ENCODE data around the gene PPP1R1B.

PPP1R1B gene

DNA sequence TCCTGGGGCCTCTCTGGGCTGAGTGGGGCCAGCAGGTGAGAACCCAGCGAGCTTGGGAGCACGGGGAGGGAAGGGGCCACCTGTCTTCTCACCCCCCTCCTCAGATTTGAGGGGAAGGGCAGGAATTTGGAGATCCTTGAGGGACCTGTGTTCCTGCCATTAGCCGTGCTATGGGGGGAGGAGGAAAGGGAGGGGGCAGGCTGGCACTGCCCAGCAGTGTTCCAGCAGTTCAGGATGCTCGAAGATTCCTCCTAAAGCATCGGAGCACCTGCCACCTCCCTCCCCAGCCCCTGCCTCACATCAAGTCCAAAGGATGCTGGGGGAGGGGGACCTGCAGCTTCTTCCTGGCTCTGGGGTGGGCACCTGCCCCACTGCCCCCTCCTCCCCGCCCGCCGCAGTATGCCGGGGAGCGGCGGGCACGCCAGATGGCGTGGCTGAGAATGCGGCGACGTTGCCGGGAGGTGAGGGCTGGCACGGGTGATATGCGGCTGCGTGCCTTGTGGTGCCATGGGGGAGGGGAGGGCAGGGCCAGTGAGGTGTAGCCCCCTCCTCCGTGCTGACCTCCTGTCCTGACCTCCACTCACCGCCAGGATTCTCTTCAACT lies 14.4 kb upstream of the PPP1R1B start:
- DNase-seq (ENCODE audit: extremely low spot score, insufficient read length, low read depth) (no peak), FAIRE-seq (no peak)

DNA sequence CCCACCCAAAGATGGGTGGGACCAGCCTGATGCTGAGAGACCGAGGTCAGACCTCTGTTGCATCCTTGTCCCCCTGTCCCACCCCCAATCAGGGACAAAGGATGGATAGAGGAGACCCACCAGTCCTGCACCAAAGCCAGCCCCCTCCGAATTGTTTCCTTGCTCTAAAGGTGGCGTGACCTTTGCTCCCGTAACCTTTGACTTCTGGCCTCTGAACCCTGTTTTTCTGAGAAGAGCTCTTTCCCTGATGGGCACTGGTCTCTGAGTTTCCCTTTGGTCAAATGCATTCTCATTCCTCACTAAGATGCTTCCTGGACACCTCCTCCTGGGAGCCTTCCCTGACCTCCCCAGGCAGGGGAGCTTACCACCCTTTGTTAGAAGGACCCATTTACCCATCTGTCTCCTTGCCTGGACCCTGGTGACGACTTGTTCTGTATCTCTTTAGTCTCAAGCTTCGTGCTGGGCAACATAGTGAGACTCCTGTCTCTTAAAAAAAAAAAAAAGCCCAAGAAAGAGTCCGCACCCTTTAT lies 13.8 kb upstream of the PPP1R1B start:
- no peak for FAIRE-seq
- DNase-seq (ENCODE audit: extremely low spot score, insufficient read length, low read depth): no peak

DNA sequence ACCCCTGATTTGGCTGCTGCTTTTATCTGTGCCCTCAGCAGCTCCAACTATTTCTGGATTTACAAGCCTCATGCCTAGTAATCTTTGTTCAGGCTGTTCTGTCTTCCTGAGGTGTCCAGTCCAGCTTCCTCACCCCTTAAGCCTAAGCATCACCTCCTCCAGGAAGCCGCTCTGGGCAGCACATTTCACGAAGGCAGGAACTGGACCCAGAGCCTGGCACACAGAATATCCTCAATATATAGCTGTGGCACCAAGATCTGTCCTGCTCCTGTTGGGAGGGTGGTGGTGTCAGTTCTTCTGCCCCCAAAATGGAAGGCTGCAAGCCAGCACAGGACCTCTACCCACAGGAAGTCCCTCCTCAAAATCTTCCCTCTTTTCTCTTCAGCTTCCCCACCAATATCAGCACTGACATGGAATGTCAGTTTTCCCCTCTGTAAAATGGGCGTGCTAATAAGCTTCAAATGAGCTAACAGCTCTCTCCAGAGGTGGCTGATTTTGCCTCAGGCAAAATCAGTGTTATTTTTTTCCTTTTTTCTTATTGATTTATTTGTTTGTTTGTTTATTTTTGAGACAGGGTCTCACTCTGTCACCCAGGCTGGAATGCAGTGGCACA lies 12.1 kb upstream of the PPP1R1B start:
- DNase-seq (ENCODE audit: extremely low spot score, insufficient read length, low read depth): no peak
- no peak for FAIRE-seq

DNA sequence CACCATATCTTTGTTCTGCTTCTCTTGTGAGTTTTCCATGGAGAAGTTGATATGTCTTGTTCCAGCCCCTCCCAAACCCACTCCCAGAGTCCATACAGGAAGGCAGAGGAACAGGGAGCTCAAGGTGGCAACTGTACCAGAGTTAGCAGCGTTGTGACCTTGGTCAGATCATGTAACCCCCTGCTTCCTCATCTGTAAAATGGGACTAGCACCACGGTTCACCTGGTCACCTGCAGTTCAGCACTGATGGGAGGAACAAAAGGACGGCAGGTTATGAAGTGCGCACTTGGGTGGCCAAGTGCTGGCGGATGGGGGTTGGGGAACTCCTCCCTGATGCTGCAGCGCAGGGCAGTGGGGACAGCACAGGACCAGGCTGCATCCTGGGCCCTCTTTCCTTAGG lies 11.3 kb upstream of the PPP1R1B start:
- DNase-seq (ENCODE audit: extremely low spot score, insufficient read length, low read depth): no peak
- FAIRE-seq: no peak

DNA sequence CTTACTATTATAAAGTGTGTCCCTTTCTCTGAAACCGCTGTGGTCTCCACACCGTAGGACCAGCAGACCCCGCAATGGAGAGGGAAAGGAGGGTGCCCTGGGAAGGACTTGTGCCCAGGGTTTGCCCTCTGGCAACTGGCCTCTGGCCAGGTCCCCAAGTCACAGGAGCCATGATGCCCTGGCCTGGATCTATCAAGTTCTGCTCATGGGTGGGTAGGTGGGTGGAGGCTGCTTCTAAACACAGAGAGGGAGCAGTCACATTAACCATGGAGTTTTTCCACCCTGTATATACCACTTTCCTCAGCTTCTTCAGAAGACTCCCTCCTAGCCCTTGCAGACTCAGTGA lies 9.7 kb upstream of the PPP1R1B start:
- FAIRE-seq (no peak), DNase-seq (ENCODE audit: extremely low spot score, insufficient read length, low read depth) (no peak)

DNA sequence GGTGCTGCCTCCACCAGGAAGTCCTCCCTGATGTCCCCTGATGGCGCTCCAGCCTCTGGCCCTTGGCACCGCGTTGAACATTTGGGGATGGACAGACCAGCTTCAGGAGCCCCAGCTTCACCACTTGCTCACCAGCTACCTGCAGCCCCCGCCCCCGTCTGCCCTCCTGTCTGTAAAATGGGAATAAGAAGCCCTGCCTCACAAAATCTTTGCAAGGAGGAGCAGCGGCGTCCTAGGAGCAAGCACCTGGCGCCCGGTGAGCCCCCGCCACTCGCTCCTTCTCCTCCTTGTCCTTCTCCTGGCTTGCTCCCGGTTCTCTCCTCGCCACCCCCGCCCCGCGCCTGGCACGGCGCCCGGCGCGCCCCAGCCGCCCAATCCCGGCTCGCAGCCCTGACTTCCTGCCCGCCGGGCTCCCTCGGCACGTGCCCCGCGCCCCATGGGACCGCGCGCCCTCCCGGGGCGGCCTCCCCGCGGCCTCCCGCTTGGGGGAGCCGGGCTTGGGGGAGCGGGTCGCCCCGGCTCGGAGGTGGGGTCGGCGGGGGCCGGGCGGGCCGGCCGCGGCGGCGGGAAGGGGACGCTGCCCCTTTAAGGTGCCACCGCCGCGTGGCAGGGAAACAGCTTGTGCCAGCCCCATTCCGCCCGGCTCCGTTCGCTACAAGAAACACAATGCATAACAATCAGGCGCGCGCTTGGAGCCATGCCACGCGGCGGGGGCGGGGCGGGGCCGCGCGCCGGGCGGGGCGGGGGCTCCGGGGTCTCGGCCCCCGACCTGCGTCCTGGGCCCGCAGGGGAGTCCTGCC lies 9.1 kb upstream of the PPP1R1B start:
- FAIRE-seq: no peak
- no peak for DNase-seq (ENCODE audit: extremely low spot score, insufficient read length, low read depth)

DNA sequence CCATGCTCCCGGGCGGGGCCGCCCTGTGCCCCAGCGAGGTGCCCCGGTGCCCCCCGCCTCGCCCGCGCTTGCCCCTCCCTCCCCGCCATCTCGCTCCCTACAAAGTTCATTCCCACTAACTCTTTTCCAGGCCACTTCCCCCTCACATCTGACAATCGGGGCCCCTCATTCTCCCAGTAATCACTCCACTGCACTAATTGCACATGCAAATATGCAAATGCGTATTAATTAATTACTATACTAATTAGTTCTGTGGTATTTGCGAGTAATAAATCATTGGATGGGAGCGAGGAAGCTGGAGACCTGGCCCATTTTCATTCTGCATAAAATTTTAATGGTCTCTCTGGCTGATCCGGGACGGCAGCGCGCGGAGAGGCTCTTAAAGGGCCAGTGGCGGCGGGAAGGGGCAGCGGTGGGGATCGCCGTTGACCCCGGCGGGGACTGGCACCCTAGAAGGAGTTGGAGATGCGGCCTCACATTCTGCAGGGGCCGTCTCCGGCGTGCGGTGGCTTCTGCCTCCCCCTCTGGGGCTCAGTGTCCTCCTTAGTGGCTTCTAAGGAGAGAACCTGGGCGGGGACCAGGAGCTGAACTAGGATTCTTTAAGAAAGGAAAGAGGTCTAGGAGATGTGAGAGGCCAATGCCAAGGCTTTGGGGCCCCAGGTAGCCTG lies 8.4 kb upstream of the PPP1R1B start:
- DNase-seq (ENCODE audit: extremely low spot score, insufficient read length, low read depth): no peak
- FAIRE-seq: no peak

DNA sequence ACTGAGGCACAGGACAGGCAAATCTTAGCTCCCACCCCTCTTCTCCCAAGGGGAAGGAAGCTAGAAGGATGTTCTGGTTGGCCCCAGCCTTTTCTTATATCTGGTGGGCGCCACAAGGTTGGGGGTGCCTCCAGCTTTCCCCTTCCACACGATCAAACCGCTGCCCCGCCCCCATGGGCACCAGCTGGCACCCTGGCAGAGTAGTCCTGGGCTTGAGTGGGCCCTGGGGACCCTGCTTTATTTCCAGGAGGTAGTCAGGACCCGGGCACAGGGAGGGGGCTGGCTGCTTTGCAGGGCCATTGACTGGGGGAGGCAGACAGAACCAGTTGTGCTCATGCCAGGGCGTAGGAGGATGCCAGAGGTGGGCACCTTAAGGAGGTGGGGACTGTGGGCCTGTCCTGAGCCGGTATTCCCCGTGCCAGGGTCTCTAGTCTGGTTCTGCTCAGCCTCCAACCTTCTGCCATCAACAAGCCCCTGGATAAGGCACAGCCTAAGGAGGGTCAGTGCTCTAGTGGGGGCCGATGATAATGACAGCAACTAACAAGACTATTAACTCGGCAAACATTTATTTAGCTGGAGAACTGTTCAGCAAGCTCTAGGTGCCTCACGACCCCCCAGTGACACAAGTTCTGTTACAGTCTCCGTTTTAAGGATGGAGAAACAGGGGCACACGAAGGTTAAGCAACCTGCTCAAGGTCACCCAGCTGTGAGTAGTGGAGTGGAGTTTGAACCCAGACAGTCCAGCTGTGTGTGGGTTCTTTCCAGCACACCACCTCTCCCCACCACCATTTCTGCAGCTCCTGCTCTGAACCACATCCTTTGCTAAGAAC lies 7.6 kb upstream of the PPP1R1B start:
- no peak for DNase-seq (ENCODE audit: extremely low spot score, insufficient read length, low read depth)
- FAIRE-seq: no peak

DNA sequence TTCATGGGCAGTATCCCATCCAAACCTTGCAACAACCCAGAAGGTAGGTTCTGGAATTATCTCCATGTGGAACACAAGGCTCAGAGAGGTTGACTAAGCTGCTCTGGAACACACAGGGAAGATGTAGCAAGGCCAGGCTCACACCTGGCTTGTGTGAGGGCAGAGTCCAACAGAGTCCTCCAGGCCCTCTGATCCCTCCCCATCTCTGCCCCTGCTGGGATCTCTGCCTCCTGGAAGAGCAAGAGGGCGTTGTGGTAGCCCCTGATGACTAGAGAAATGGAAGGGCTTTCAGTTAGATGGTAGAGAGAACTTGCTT lies 7.0 kb upstream of the PPP1R1B start:
- DNase-seq (ENCODE audit: extremely low spot score, insufficient read length, low read depth): no peak
- no peak for FAIRE-seq

DNA sequence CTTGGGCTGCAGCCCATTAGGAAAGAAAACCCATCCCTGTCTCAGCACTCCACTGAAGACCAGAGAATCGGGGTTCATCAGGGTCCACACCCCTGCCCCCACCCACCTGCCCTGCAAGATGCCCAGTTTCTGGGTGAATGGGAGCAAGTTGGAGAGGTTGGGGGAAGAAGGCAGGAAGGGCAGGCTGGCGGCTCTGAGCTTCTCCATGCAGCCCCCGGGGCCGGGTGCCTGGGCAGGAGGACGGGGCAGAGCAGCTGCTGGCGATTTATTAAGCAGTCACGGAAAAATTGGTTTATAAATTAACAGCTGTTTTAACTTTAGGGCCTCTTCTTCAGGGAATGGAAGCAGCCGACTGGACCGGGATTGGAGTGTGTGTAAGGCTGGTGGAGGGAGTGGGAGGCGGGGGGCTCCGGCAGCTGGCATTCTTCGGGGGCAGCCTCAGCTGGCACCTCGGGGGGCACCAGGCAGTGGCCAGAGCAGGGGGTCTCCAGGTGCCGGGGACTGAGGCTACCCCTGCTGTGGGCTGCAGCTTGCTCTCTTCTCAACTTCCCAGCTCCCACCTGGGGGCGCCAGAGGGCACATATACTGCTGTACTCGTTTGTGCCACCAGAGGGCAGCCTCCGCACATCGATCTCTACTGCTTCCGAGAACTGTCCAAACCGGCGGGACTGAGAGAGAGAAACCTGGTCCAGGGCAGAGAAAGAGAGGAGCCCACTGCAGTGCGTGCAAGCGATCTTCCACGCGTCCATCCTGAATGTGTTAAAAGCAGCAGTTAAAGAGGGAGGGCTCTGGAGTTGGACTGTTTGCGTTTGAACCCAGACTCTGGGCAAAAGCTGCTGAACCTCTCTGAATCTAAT lies 5.0 kb upstream of the PPP1R1B start:
- FAIRE-seq: peak; percentile 97
- DNase-seq (ENCODE audit: extremely low spot score, insufficient read length, low read depth): peak; percentile 84

DNA sequence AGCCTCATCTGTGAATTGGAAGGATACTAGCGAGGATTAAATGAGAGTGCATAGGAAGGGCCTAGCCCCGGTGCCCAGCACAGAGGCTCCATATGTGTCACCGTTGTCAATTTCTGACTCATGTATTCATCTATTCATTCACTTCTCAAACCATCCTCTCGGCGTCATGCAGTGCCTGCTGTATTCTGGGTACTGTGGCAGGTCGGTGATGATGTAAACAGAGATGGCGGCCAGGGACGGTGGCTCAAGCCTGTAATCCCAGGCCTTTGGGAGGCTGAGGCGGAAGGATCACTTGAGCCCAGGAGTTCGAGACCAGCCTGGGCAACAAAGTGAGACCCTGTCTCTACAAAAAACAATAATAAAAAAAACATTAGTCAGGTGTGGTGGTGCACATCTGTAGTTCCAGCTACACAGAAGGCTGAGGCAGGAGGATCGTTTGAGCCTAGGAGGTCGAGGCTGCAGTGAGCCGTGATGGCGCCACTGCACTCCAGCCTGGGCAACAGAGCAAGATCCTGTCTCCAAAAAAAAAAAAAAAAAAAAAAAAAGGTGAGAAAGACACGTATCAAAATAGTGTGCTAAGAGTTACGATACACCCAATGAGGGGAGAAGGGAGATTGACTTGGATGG lies 4.3 kb upstream of the PPP1R1B start:
- no peak for FAIRE-seq

DNA sequence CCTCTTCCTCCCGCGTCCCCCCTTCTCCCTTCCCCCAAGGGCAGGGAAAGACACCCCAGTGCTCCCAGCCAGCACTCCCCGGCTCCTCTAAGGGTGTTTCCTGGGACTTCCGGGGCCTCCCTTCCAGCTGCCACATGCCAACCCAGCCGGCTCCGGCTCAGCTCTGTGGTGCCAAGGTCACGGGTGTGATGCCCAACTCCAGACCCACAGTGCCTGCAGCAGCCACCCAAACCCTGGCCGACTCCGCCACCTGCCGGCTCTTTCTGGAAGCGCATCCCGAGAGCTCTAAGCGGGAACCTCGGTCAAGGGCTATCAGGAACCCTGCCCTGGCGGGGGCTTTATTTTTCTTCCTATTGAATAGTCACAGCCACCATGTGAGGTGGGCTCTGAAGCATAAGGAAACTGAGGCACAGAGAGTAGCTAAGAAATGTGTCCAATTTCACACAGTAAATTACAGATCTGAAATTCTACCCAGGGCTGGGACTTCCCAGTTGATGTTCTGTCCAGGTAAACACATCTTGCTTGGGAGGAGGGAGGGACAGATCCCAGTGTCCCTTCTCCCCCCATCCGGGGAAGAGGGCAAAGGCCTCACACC lies 3.3 kb upstream of the PPP1R1B start:
- peak; percentile 95 for FAIRE-seq
- peak; percentile 53 for DNase-seq (ENCODE audit: extremely low spot score, insufficient read length, low read depth)

More for the DNA sequence above, 4.3 kb upstream of the PPP1R1B start:
- no peak for DNase-seq (ENCODE audit: extremely low spot score, insufficient read length, low read depth)

DNA sequence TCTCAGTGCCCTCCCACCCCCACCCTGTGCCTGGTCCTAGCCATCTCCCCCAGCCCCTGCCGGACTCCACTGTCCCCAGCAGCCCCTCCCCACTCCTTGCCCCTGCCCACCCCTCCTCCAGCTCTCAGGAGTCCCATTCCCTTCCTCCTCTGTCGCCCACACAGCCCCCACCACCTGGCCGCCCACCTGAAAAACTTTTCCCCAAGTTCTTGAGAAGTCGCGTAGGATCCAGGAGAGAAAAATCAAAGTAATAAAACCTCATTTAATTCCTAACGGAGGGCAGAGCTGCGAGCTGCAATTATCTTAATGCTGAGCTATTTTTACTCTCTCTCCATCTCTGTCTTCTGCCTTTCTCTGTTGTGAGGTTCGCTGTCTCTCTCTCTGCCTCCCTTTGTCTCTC lies 2.4 kb upstream of the PPP1R1B start:
- FAIRE-seq (no peak), DNase-seq (ENCODE audit: extremely low spot score, insufficient read length, low read depth) (no peak)

DNA sequence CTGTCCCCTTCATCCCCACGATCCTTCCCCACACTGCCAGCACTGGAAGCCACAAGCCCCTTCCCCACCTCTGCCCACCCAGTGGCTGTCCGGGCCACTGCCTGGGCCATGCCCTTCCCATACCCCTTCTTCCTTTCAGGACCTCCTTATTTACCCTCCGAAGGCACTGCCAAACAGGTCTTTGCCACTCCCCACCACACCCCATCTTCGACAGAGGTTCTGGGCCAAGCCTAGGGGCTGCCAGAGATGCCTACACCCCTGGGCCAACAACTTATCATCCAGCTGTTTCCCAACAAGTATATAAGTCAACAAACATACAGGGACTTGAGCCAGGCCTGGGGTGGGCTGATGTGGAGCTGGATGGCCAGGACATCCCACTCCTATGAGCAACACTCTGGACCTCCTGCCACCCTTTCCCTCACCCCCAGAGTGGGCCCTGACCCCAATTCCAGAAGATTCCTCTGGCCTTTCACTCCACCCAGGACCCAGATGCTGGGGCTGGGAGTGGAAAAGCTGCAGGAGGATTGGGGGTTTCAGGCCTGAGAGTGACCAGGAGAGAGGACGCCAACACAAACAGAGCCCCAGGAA lies 1.5 kb upstream of the PPP1R1B start:
- DNase-seq (ENCODE audit: extremely low spot score, insufficient read length, low read depth) (no peak), FAIRE-seq (no peak)

DNA sequence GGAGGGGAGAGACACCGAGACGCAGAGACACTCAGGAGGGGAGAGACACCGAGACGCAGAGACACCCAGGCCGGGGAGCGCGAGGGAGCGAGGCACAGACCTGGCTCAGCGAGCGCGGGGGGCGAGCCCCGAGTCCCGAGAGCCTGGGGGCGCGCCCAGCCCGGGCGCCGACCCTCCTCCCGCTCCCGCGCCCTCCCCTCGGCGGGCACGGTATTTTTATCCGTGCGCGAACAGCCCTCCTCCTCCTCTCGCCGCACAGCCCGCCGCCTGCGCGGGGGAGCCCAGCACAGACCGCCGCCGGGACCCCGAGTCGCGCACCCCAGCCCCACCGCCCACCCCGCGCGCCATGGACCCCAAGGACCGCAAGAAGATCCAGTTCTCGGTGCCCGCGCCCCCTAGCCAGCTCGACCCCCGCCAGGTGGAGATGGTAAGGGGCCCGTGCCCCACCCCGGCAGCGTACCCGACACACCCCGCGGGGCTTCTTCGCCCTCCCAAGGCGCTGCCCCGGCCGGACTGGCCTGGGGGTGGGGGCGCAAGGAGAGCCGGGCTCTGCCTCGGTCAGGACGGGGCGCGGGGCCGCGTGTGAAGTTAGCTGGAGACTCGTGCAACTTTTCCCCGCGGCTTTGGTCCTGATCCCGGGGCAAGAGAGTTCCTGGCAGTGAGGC lies 427 bp downstream of the PPP1R1B start:
- no peak for FAIRE-seq
- DNase-seq (ENCODE audit: extremely low spot score, insufficient read length, low read depth): no peak

DNA sequence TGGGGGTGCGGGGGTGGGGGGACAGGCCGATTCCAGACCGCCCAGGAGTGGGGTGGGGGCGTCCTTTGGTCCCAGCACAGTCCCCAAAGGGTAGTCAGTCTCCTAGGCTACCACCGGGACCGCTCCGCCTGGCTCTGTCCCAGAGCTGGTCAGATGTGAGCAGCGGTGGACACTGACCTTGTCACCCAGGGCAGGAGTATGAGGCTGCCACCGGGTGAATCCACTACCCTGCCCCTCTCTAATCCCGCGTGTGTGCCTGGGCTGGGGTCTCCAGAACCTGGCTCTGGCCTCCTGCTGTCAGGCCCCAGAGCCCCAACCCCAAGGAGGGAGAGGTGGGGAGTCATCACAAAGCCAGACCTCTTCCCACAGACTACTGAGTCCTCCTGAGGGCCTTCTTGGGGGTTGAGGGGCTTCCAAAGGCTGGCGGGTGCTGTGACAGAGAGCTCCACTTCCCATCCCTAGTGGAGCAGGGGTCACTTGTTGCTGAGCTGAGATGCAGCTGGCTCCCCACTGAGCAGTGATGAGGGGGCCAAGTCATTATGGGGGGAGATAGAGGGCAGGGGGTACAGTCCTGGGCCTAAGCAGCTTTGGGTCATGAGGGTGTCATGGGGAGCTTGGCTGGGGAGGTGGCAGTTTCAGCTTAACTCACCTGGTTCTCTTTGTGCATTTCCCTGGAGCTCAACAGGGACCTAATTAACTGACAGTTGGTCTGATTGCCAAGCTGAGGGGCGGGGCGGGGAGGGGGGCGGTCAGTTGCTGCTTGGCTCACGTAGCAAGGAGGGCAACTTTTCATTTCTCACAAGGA lies 1.2 kb downstream of the PPP1R1B start:
- DNase-seq (ENCODE audit: extremely low spot score, insufficient read length, low read depth): no peak
- FAIRE-seq: no peak

Measured in GM18507 (cell line).